Smooth muscle cell (in vitro differentiated cells): ENCODE measurements around the gene TAF9B. TPM values are rescaled to one million over a fixed set of nuclear protein-coding genes. Genes with fewer than 3 reads are reported as not detected.
A peak's percentile ranks its signal among the peaks of the same experiment; 100 is the strongest.
"Not testable (repeated sequence)": the region's sequence is repeated elsewhere in the genome, so short reads cannot be mapped to it uniquely, and the experiment has no call there.

Source experiments
- DNase-seq: peaks from one replicate; lab custom pipeline; 2025; ENCODE audit not compliant: unreplicated experiment; lab: John Stamatoyannopoulos, UW
- H2AFZ ChIP-seq: fragments of 200-600 bp; sonication (generic); 2 replicates; pipeline ENCODE4 v1.6.0; 2016; ENCODE audit warnings: antibody characterized with exemption, low read depth, mild to moderate bottlenecking
- H3F3A ChIP-seq: fragments of 200-600 bp; sonication (generic); 2 replicates; pipeline ENCODE4 v1.6.0; 2017; ENCODE audit warnings: antibody characterized with exemption, low read depth
- H3K27ac ChIP-seq: fragments of 200-600 bp; sonication (generic); 2 replicates; pipeline ENCODE4 v1.5.1; 2016; ENCODE audit warnings: low read depth, mild to moderate bottlenecking
- H3K27me3 ChIP-seq: fragments of 200-600 bp; sonication (generic); 2 replicates; pipeline ENCODE4 v1.6.1; 2016; ENCODE audit warnings: low read depth, mild to moderate bottlenecking
- H3K36me3 ChIP-seq: fragments of 200-600 bp; sonication (generic); 2 replicates; pipeline ENCODE4 v1.5.1; 2016; ENCODE audit warnings: low read depth
- H3K4me1 ChIP-seq: fragments of 200-600 bp; sonication (generic); 2 replicates; pipeline ENCODE4 v1.5.1; 2016; ENCODE audit warnings: low read depth
- H3K4me2 ChIP-seq: fragments of 200-600 bp; sonication (generic); 2 replicates; pipeline ENCODE4 v1.6.0; 2016; ENCODE audit warnings: mild to moderate bottlenecking
- H3K4me3 ChIP-seq: fragments of 200-600 bp; sonication (generic); 2 replicates; pipeline ENCODE4 v1.5.1; 2016; ENCODE audit warnings: mild to moderate bottlenecking
- H3K79me2 ChIP-seq: fragments of 200-600 bp; sonication (generic); 2 replicates; pipeline ENCODE4 v1.6.0; 2016; ENCODE audit warnings: low read depth, mild to moderate bottlenecking
- H3K9ac ChIP-seq: fragments of 200-600 bp; sonication (generic); 2 replicates; pipeline ENCODE4 v1.6.0; 2016; ENCODE audit warnings: low read depth
- H3K9me3 ChIP-seq: fragments of 200-600 bp; sonication (generic); replicated peaks from 2 replicates; pipeline ENCODE4 v1.5.1; 2016; ENCODE audit warnings: low read depth
- H4K20me1 ChIP-seq: fragments of 200-600 bp; sonication (generic); 2 replicates; pipeline ENCODE4 v1.6.0; 2016; ENCODE audit warnings: low read depth
- CTCF ChIP-seq: fragments of 200-600 bp; sonication (generic); IDR thresholded peaks from 2 replicates; pipeline ENCODE4 v1.5.1; 2017; ENCODE audit warnings: borderline replicate concordance, mild to moderate bottlenecking, antibody characterized with exemption; ENCODE audit not compliant: insufficient read depth, poor library complexity, severe bottlenecking
- WGBS: methylation state at CpG from one replicate; pipeline ENCODE4 v1.1.7; 2016; ENCODE audit warnings: low lambda C conversion rate; 5-methylcytosine and 5-hydroxymethylcytosine counted together
- polyA plus RNA-seq: library from polyadenylated mRNA; unstranded; fragments of >200 nt; fragmentation: Nextera tagmentation; extraction: Ambion mirVana; gene quantifications from 2 replicates; pipeline ENCODE4 v1.2.1, GENCODE V29; 2016
- total RNA-seq: library from RNA; depleted of rRNA; stranded (reverse); fragments of >200 nt; gene quantifications from 2 replicates; pipeline ENCODE4 v1.2.3, GENCODE V29; 2014

Gene TAF9B
- total and polyA plus RNA-seq, 2 experiments from 2014 or later = 15.9 to 28.8 TPM

DNA sequence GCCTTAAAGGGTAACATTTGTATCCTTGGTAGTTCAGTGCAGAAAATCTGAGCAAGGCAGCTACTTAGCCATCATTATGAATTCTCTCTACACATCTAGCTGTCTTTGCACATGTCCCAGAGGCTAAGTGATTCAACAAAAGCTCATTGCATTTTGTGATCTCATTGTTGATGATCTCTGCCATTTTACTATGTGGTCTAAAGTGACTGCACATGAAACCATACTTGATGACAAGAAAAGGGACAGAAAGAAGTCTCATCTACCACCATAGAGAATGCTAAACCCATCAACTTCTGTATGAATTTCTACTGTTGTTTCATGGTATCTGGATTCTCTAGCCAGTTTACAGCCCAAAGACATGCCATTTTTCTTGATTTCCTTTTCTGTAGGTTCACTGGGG, 41.3 kb downstream of the TAF9B start:
- H3K9me3 ChIP-seq = no peaks in the 10 kb centered on the region
- H3F3A ChIP-seq = no peaks in the 10 kb centered on the region
- H3K79me2 ChIP-seq = no peaks in the 10 kb centered on the region
- TF ChIP-seq CTCF = no peak
- no peak overlapping the region for H3K9ac ChIP-seq
- DNase-seq = no peak
- H3K4me1 ChIP-seq = no peaks in the 10 kb centered on the region
- no peak overlapping the region for H3K27ac ChIP-seq
- H3K36me3 ChIP-seq = no peaks in the 10 kb centered on the region
- H3K4me3 ChIP-seq = no peak overlapping the region
- no peak overlapping the region for H3K4me2 ChIP-seq
- no peaks in the 10 kb centered on the region for H3K27me3 ChIP-seq
- H2AFZ ChIP-seq = no peak overlapping the region
- H4K20me1 ChIP-seq = no peaks in the 10 kb centered on the region

- H4K20me1 ChIP-seq = no peaks in the 10 kb centered on the region
- no peaks in the 10 kb centered on the region for H3F3A ChIP-seq
- H3K4me3 ChIP-seq = no peak overlapping the region
- H3K4me1 ChIP-seq = no peaks in the 10 kb centered on the region
- TF ChIP-seq CTCF = peak; percentile 44
- H3K36me3 ChIP-seq = no peaks in the 10 kb centered on the region
- peaks cover 3% of the 10 kb centered on the region for H3K9me3 ChIP-seq
- H3K27ac ChIP-seq = no peak overlapping the region
- no peak overlapping the region for H3K9ac ChIP-seq
- DNase-seq = no peak
- H3K4me2 ChIP-seq = no peak overlapping the region
- WGBS = 43% methylated on average over 2 of the region's 2 CpGs
- H3K27me3 ChIP-seq = no peaks in the 10 kb centered on the region
- H3K79me2 ChIP-seq = no peaks in the 10 kb centered on the region
- no peak overlapping the region for H2AFZ ChIP-seq
Observed at GRCh38 chrX:78092296-78092695, 47.2 kb downstream of the TAF9B start.

DNA sequence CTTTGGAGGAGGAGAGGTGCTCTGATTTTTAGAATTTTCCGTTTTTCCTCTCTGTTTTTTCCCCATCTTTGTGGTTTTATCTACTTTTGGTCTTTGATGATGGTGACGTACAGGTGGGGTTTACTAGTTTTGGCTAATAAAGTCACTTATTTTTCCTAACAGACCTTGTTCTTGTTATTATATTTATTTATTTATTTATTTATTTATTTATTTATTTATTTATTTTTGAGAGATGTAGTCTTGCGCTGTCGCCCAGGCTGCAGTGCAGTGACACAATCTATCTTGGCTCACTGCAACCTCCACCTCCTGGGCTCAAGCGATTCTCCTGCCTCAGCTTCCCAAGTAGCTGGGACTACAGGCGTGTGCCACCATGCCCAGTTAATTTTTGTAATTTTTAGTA, 58.0 kb downstream of the TAF9B start:
- not testable (repeated sequence) for DNase-seq, H3K36me3 ChIP-seq
- 87% methylated on average over 6 of the region's 6 CpGs for WGBS

More for the DNA sequence above, 58.0 kb downstream of the TAF9B start:
- not testable (repeated sequence) for H3K4me3 ChIP-seq, H3K4me2 ChIP-seq, H3K79me2 ChIP-seq, H4K20me1 ChIP-seq, H3K27ac ChIP-seq, H3K27me3 ChIP-seq, H3K4me1 ChIP-seq, H3F3A ChIP-seq, H2AFZ ChIP-seq, H3K9ac ChIP-seq, H3K9me3 ChIP-seq

Other genes starting within 250 kb of the TAF9B start
- gene MAGT1, start 244.2 kb downstream of the TAF9B start, total RNA-seq = 122 and 129 TPM in 2 replicates
- 39.3 and 48.0 TPM in 2 replicates for gene MAGT1, start 244.2 kb downstream of the TAF9B start, polyA plus RNA-seq
- 503 and 535 TPM in 2 replicates for gene COX7B, start 240.2 kb downstream of the TAF9B start, total RNA-seq
- 448 and 483 TPM in 2 replicates for gene COX7B, start 240.2 kb downstream of the TAF9B start, polyA plus RNA-seq
- 20.5 and 24.4 TPM in 2 replicates for gene ATP7A, start 229.0 kb downstream of the TAF9B start, total RNA-seq
- 4.2 and 7.2 TPM in 2 replicates for gene ATP7A, start 229.0 kb downstream of the TAF9B start, polyA plus RNA-seq
- not detected in 2 replicates for gene PGAM4, start 170.0 kb downstream of the TAF9B start, total RNA-seq
- not detected in 2 replicates for gene PGAM4, start 170.0 kb downstream of the TAF9B start, polyA plus RNA-seq
- 460 and 608 TPM in 2 replicates for gene PGK1, start 35.4 kb downstream of the TAF9B start, total RNA-seq
- gene PGK1, start 35.4 kb downstream of the TAF9B start, polyA plus RNA-seq = 735 and 807 TPM in 2 replicates
- 4.4 and 6.0 TPM in 2 replicates for gene CYSLTR1, start 188.0 kb upstream of the TAF9B start, total RNA-seq
- 2.1 and 3.4 TPM in 2 replicates for gene CYSLTR1, start 188.0 kb upstream of the TAF9B start, polyA plus RNA-seq